Breast epithelium (tissue), 4 donors: ENCODE measurements around the gene NUMA1. TPM values are rescaled to one million over a fixed set of nuclear protein-coding genes. Genes with fewer than 3 reads are reported as not detected.

Source experiments
- DNase-seq, 2 donors: peaks; one replicate each; pipeline ENCODE4 v3.0.0-alpha.2; 2019; ENCODE audit warnings: low spot score in 2 of 2
- H3K27ac ChIP-seq, 2 donors: fragments of 200-600 bp; sonication (generic) in 1 of 2; one replicate each; pipeline ENCODE4 v1.5.1; 2016 to 2019; ENCODE audit warnings: mild to moderate bottlenecking in 1 of 2
- H3K27me3 ChIP-seq, 2 donors: fragments of 200-600 bp; sonication (generic) in 1 of 2; one replicate each; pipeline versions ENCODE4 v1.5.1 to v1.6.0; 2017 to 2019; ENCODE audit warnings: control low read depth in 1 of 2, mild to moderate bottlenecking in 1 of 2
- H3K36me3 ChIP-seq: fragments of 200-600 bp; one replicate; pipeline ENCODE4 v1.5.1; 2019
- H3K4me1 ChIP-seq, 2 donors: fragments of 200-600 bp; sonication (generic); one replicate each; pipeline ENCODE4 v1.5.1; 2016 to 2019; ENCODE audit warnings: control low read depth in 1 of 2
- H3K4me3 ChIP-seq, 3 donors: fragments of 200-600 bp; sonication (generic); 1 replicate in 2 of 3; 2 replicates in 1 of 3; pipeline ENCODE4 v1.5.1; 2016 to 2019; ENCODE audit warnings: mild to moderate bottlenecking in 3 of 3, moderate library complexity in 2 of 3
- H3K9me3 ChIP-seq, 2 donors: fragments of 200-600 bp; sonication (generic) in 1 of 2; one replicate each; pipeline ENCODE4 v1.5.1; 2016 to 2019; ENCODE audit warnings: control low read depth in 1 of 2
- POLR2A ChIP-seq: fragments of 450-650 bp; IDR thresholded peaks from one replicate; pipeline ENCODE4 v1.6.1; 2016; ENCODE audit warnings: antibody characterized with exemption, mild to moderate bottlenecking, moderate library complexity
- POLR2AphosphoS5 ChIP-seq, 3 donors: sonication (generic); formaldehyde crosslinking; IDR thresholded peaks; one replicate each; pipeline ENCODE4 v1.6.1; 2017; ENCODE audit warnings: antibody characterized with exemption in 3 of 3
- intact Hi-C: fragments of 100-400 bp; cut with DNase I; formaldehyde crosslinking; loops from one replicate; pipeline ENCODE4 v1.15.1; 2023; ENCODE audit warnings: low total_unique reads
- total RNA-seq, 3 donors: library from RNA; depleted of rRNA; stranded (reverse); fragments of >200 nt; gene quantifications; one replicate each; pipeline ENCODE4 v1.1.0, GENCODE V29; 2016
- TF ChIP-seq, protein P1 (sequence below), 3 donors: fragments of 450-650 bp; IDR thresholded peaks; one replicate each; pipeline ENCODE4 v1.5.1; 2016 to 2017; ENCODE audit warnings: antibody characterized with exemption in 3 of 3, mild to moderate bottlenecking in 3 of 3, moderate library complexity in 3 of 3

The NUMA1 gene
- total RNA-seq, 3 donors from 2014 or later: 240 to 412 (median 283) TPM

DNA sequence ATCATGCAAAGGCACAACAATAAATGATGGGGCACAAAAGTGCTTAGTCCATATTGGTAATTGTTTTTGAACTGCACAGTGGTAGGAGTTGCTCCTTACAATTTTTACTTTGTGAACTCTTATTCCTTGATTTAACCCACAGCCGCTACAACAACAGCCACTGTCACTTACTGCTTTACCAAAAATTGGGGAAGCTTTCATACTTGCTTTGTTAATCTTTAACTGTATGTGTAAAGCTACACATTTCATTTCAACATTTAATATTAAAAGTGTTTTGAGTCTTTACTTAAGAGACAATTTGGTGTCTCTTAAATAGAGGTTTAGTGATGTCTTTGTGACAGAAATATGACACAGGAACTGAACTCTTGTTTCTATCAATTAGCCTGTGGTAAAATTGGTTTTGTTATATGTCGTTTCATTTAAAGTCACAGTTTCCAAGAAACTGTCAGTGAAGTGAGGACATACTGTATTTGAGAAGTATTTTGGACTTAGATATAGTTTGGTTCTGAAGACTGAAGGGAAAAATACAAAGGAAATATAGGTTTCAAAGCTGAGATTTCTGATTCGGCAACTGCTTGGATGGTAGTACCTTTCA is 88.1 kb downstream of the NUMA1 start:
- Histone ChIP-seq H3K27ac (no peak overlapping the region), H3K9me3 (no peaks in the 10 kb centered on the region), H3K4me1 (no peaks in the 10 kb centered on the region), H3K27me3 (no peaks in the 10 kb centered on the region), H3K36me3 (no peaks in the 10 kb centered on the region), H3K4me3 (no peak overlapping the region)
- TF ChIP-seq POLR2A (no peak), POLR2AphosphoS5 (IDR thresholded peaks at IDR 0.05) (no peak)
- TF ChIP-seq, protein P1, sequence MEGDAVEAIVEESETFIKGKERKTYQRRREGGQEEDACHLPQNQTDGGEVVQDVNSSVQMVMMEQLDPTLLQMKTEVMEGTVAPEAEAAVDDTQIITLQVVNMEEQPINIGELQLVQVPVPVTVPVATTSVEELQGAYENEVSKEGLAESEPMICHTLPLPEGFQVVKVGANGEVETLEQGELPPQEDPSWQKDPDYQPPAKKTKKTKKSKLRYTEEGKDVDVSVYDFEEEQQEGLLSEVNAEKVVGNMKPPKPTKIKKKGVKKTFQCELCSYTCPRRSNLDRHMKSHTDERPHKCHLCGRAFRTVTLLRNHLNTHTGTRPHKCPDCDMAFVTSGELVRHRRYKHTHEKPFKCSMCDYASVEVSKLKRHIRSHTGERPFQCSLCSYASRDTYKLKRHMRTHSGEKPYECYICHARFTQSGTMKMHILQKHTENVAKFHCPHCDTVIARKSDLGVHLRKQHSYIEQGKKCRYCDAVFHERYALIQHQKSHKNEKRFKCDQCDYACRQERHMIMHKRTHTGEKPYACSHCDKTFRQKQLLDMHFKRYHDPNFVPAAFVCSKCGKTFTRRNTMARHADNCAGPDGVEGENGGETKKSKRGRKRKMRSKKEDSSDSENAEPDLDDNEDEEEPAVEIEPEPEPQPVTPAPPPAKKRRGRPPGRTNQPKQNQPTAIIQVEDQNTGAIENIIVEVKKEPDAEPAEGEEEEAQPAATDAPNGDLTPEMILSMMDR (IDR thresholded peaks at IDR 0.05): no peak
- DNase-seq: no peak
- intact Hi-C loops: no loop called here

DNA sequence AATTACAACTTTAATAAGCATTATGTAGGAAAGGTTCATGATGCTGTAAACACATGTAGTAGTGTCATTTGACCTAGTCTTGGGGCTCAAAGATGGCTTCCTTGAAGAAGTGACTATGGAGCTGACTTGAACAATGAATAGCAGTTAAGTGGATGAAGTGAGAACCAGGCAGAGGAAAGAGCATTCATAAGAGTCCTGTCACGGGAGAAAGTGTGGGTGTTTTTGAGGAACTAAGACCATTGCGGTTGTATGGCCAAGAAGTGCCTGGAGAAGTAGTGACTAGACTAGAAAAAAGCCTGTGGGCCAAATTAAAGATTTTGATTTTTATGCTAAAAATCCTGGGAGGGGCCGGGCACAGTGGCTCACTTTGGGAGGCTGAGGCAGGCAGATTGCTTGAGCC is 88.8 kb downstream of the NUMA1 start:
- no peak for DNase-seq
- TF ChIP-seq, protein P1 (IDR thresholded peaks at IDR 0.05): no peak
- TF ChIP-seq POLR2A: no peak
- TF ChIP-seq POLR2AphosphoS5 (IDR thresholded peaks at IDR 0.05): no peak
- Histone ChIP-seq H3K27ac (no peak overlapping the region), H3K4me1 (no peaks in the 10 kb centered on the region), H3K27me3 (no peaks in the 10 kb centered on the region), H3K4me3 (no peak overlapping the region), H3K36me3 (no peaks in the 10 kb centered on the region), H3K9me3 (no peaks in the 10 kb centered on the region)
- intact Hi-C loops: no loop called here

DNA sequence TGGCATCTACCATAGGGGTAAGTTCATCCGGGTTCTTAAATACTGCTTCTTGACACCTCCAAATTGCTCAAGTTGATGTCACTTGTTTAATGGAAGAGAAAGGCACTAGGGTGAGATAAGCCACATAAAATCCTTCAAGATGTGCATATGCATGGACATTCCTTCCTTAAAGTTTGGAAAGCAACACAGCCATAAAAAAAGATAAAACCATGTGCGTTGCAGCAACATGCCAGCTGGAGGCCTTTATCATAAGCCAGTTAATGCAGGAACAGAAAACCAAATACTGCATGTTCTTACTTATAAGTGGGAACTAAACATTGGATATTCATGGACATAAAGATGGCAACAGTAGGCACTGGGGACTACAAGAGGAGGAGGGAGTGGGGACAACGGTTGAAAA is 89.6 kb downstream of the NUMA1 start:
- Histone ChIP-seq H3K27ac (no peak overlapping the region), H3K9me3 (no peaks in the 10 kb centered on the region), H3K27me3 (no peaks in the 10 kb centered on the region), H3K4me1 (no peaks in the 10 kb centered on the region), H3K4me3 (no peak overlapping the region), H3K36me3 (no peaks in the 10 kb centered on the region)
- DNase-seq: no peak
- TF ChIP-seq, protein P1 (IDR thresholded peaks at IDR 0.05): no peak
- intact Hi-C loops: no loop called here

DNA sequence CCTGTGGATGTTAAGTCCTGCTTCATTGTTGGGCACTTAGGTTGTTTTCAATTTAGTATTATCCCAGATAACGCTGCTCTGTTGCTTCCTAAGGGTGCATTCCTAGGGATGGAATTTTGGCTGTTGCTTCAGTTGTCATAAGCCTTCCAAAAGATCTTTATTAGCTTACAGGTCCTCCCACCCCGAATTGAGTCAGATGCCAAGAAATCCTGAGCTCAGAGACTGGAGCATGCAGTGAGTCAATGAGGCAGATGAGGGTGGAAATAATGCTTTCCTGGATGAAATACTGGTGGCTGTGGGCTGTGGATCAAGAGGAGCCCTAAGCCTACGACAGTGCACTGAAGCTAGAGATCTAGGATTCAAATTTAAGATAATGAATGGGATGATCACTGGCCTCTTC is 92.3 kb downstream of the NUMA1 start:
- H3K4me3 ChIP-seq: no peak overlapping the region
- H3K9me3 ChIP-seq: no peaks in the 10 kb centered on the region
- H3K27me3 ChIP-seq: no peaks in the 10 kb centered on the region
- intact Hi-C loops: no loop called here
- DNase-seq: no peak
- TF ChIP-seq POLR2AphosphoS5 (IDR thresholded peaks at IDR 0.05): no peak
- TF ChIP-seq POLR2A: no peak
- TF ChIP-seq, protein P1 (IDR thresholded peaks at IDR 0.05): no peak
- no peaks in the 10 kb centered on the region for H3K4me1 ChIP-seq
- H3K36me3 ChIP-seq: no peaks in the 10 kb centered on the region
- peak overlapping the region; percentile 2 to 53 for H3K27ac ChIP-seq

DNA sequence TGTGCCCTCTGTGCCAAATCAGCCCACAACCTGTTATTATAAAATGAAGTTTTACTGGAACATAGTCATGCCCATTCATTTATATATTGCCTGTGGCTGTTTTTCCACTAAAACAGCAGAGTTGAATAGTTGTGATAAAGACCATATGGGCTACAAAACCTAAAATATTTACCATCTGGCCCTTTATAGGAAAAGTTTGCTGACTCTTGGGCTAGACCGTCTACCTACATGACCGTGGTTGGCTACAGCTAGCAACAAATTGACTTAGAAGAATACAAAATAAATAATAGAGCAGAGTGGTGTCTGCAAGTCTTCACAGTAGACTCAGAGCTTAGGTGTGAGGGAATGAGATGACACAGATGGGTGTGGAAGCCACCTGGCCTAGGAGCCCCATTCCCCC is 92.8 kb downstream of the NUMA1 start:
- TF ChIP-seq, protein P1 (IDR thresholded peaks at IDR 0.05): no peak
- TF ChIP-seq POLR2AphosphoS5 (IDR thresholded peaks at IDR 0.05) (no peak), POLR2A (no peak)
- Histone ChIP-seq H3K9me3 (no peaks in the 10 kb centered on the region), H3K36me3 (no peaks in the 10 kb centered on the region), H3K4me3 (no peak overlapping the region), H3K27ac (peak overlapping the region; percentile 2 to 53), H3K4me1 (no peaks in the 10 kb centered on the region), H3K27me3 (no peaks in the 10 kb centered on the region)
- intact Hi-C loops: no loop called here
- DNase-seq: no peak
